Medulla oblongata (tissue), 1 donor: ENCODE data around the gene CDC25A.
"Not testable (repeated sequence)": the region's sequence is repeated elsewhere in the genome, so short reads cannot be mapped to it uniquely, and the experiment has no call there.

ENCODE experiments used
- DNase-seq: peaks from one replicate; pipeline ENCODE4 v3.0.0-alpha.2; 2015; ENCODE audit errors: extremely low spot score

CDC25A gene

GRCh38 chr3:48188266-48189201 is at the start of gene CDC25A:
CDC25A (minus strand) TSS chr3:48188417; CDS start chr3:48187947, 470 bp downstream.
- DNase-seq = peak; percentile 99

DNA sequence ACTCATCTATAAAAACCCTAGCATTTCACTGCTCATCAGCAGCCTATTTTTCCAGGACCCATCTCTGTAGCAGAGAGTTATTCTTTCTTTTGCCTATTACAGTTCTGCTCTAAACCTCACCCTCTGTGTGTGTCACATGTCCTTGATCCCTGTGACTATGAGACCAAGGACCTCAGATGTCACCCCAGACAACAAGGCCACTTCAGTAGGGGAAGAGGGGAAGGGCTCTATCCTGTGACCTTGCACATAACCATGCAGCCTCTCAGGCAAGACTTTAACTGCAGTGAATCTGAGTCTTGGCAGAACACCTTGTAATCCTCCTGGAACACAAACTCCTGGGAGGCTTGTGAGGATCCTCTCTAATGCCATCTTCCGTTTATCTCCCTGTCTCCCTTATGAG is 48.3 kb upstream of the CDC25A start:
- no peak for DNase-seq

DNA sequence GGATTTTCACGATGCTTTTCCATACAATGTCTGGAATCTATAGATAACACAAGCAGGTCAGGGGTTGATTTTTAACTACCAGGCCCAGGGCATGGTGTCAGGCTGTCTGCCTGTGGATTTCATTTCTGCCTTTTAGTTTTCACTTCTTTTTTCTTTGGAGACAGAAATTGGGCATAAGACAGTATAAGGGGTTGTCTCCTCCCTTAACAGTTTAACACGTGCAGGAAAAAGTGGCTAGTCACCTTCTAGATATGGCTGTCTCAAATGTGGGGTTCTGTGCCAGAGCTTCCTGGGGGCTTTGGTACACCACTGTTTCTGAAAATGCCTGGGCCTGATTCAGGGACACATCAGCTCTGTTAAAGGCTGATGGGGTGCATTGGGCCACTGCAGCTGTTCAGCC is 45.3 kb upstream of the CDC25A start:
- DNase-seq = no peak

GRCh38 chr3:48232734-48233133 is 44.5 kb upstream of the CDC25A start:
- DNase-seq = peak; percentile 83

DNA sequence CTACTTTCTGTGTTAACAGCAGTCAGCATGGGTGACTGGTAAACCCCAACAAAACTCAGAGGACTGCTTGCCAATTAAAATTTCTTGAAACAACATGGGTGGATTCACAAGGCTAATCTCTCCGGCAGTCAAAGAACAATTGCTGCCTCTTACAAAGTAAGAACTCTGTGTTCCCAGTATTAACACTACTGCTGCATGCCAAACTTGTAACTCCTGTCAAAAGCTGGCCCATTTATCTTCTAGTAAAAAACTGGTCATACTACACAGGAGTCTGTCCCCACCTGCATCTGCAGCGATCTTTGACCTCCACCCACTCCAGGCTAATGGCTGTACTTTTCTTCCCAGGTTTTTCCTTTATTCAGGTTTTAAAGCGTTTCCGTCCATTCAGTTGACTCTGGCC is 44.0 kb upstream of the CDC25A start:
- DNase-seq = no peak

DNA sequence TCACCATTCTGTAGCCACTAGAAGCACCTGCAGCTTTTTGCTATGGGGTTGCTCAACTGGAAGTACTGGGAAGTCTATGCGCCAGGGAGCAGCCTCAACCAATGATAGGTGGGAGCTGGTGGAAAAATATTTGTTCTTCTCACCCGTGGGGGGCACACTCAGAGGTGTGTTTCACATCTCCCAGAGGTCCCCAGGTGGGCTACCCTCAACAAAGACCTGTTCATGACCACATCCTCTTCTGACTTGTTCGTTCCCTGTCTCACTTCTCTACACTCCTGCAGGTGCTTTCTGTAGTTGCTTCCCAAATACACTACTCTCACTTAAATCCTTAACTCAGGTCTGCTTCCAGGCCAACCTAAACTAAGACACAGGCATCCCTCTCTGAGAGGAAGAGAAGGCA is 38.7 kb upstream of the CDC25A start:
- no peak for DNase-seq

- no peak for DNase-seq
Observed at GRCh38 chr3:48225587-48225986, 37.4 kb upstream of the CDC25A start.

DNA sequence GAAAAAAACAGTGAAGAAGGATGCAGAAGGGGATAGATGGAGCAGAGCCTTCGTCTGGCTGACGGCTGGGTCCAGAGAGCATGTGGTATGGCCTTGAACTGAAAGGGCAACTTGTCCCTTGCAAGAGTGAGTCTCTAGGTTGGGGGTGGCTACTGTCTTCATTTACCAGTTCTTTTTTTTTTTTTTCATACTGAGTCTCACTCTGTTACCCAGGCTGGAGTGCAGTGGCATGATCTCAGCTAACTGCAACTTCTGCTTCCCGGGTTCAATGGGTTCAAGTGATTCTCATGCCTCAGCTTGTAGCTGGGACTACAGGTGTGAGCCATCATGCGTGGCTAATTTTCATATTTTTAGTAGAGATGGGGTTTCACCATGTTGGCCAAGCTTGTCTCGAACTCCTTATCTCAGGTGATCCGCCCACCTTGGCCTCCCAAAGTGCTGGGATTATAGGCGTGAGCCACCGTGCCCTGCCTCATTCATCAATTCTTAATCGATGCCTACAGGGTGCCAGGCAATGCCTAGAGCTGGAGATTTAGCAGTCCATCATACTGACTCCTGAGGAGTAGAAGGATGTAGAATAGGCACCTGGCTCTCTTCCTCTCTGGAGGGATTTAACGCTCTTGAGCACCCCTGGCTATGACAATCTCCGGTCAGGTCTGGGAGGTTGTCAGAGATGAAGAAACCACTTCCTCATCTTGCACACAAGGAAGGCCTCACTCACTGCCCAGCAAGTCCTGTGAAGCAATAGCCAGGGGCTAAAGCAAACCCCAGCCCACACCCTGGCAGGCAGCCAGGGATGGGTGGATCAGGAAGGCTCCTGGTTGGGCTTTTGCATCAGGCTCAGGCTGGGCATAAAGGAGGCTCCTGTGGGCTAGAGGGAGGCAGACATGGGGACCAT is 34.6 kb upstream of the CDC25A start, which contains the start of gene CAMP:
CAMP (plus strand) TSS at position 880 of the 898 bp plus-strand sequence; CDS start at position 897, 17 bp downstream.
- DNase-seq = peak; percentile 79

GRCh38 chr3:48220746-48221145 is 32.5 kb upstream of the CDC25A start:
- DNase-seq = no peak

GRCh38 chr3:48219543-48219942 is 31.3 kb upstream of the CDC25A start:
- no peak for DNase-seq

GRCh38 chr3:48218537-48218936 is 30.3 kb upstream of the CDC25A start:
- no peak for DNase-seq

DNA sequence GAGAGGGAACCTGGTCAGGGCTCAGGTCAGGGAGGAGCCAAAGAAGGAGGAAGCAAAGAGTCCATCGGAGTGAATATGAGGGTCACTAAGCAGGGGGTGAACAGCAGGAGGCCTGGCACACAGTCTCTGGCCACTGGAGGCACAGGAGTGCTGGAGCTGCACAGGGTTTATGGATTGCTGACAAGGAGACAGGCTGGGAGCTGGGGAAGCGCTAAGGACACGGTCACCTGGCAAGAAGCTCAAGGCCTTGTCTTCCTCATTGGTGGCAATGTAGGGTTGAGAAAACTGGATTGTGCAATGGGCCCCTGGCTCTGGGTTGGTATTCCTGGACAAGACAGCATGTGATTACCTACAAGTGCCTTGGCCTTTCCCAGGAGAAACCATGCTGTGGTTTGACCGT is 29.2 kb upstream of the CDC25A start:
- no peak for DNase-seq

- peak; percentile 80 for DNase-seq
Observed at GRCh38 chr3:48215876-48216275, 27.7 kb upstream of the CDC25A start.

- DNase-seq = peak; percentile 79
Observed at GRCh38 chr3:48215466-48215865, 27.2 kb upstream of the CDC25A start.

GRCh38 chr3:48215019-48215418 is 26.8 kb upstream of the CDC25A start:
- DNase-seq = no peak

DNA sequence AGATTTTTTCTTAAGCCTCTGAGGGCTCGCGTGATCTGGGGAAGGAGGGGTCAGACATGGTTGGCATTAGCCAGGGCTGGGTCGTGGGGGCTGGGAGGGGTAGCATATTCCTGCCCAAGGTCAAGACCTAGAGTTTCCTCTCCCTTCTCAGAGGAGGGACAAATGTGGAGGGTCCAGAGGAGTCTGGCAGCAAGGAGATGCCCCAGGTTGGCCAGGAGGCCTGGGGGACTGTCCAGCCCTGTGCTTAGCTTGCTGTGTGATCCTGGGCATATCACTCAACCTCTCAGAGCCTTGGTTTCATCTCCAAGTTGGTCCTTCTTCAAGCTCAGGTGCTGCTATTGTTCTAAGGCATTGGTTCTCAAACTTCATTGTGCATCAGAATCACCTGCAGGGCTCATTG is 26.0 kb upstream of the CDC25A start:
- DNase-seq = no peak

DNA sequence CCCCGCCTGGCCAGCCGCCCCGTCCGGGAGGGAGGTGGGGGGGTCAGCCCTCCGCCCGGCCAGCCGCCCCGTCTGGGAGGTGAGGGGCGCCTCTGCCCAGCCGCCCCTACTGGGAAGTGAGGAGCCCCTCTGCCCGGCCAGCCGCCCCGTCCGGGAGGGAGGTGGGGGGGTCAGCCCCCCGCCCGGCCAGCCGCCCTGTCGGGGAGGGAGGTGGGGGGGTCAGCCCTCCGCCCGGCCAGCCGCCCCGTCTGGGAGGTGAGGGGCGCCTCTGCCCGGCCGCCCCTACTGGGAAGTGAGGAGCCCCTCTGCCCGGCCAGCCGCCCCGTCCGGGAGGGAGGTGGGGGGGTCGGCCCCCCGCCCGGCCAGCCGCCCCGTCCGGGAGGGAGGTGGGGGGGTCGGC is 23.6 kb upstream of the CDC25A start:
- DNase-seq = not testable (repeated sequence)

GRCh38 chr3:48210534-48210933 is 22.3 kb upstream of the CDC25A start:
- DNase-seq = not testable (repeated sequence)

DNA sequence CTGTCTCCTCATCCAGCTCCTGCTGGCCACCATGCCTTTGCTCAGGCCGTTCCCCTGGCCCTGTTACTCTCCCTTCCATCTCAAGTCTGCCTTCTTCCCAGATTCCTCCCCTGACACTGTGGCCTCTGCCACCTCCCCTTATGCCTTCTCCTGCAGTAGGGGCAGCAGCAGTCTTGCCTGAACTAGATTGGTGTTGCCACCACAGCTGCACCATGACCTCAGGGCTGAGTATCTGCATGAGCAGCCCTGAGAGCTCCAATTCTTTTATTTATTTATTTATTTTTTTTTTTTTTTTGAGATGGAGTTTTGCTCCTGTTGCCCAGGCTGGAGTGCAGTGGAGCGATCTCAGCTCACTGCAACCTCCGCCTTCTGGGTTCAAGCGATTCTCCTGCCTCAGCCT is 21.2 kb upstream of the CDC25A start:
- no peak for DNase-seq

DNA sequence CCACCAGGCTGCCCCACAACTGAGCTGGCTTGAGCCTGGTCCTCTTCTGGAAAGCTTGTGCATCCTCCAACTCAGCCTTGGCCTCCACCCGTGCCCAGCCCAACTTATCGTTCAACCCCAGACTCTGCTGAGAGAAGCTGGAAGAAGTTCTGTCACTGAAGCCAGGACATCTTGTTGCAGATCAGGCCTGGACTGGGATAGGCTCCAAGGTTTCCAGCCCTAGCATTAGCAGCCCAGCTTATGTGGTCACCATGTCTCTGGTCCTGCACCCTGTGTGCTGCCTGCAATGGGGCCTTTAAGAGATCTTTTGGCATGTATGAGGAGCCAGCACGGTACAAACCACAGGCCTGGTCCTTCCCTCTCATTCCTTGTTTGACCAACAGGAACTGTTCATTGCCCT is 19.9 kb upstream of the CDC25A start:
- DNase-seq = no peak

DNA sequence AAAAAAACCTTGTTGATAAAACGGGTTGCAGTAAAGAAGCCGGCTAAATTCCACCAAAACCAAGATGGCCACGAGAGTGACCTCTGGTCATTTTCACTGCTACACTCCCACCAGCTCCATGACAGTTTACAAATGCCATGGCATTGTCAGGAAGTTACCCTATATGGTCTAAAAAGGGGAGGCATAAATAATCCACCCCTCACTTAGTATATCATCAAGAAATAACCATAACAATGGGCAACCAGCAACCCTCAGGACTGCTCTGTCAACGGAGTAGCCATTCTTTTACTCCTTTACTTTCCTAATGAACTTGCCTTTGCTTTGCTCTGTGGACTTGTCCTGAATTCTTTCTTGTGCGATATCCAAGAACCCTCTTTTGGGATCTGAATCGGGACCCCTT is 14.4 kb upstream of the CDC25A start:
- DNase-seq = no peak

DNA sequence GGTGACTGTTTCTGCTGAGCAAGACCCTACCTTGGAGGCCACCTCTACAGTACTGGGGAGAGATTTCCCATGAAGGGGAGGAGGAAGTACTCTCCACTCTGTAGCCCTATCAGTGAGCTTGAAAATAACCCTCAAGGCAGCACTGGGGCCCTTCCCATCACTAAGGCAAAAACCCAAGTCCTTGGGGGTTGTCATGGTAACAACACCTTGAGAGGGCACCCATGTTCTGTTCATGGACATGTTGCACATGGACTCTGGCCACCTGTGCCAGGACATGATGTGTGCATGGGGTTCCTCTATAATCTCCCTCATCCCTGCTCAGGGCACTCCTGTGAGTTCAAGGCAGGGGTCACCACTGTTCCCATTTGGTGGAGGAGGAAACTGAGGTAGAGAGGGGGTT is 10.9 kb upstream of the CDC25A start:
- no peak for DNase-seq
